IPS-15b (cell line): ENCODE results near the gene SNRPN.
A peak's percentile ranks its signal among the peaks of the same experiment; 100 is the strongest.

Experiments used
- H3K27me3 ChIP-seq: one replicate; pipeline ENCODE4 v1.6.1; 2013; ENCODE audit warnings: low read length; ENCODE audit not compliant: control insufficient read depth, insufficient read depth
- H3K36me3 ChIP-seq: one replicate; pipeline ENCODE4 v1.6.1; 2013; ENCODE audit warnings: low read length; ENCODE audit not compliant: control insufficient read depth, insufficient read depth
- H3K4me1 ChIP-seq: one replicate; pipeline ENCODE4 v1.6.1; 2013; ENCODE audit warnings: mild to moderate bottlenecking, low read length; ENCODE audit not compliant: control insufficient read depth, insufficient read depth
- H3K4me3 ChIP-seq: one replicate; pipeline ENCODE4 v1.5.1; 2013; ENCODE audit warnings: low read depth, low read length
- H3K9ac ChIP-seq: one replicate; pipeline ENCODE4 v1.6.1; 2013; ENCODE audit warnings: low read depth, mild to moderate bottlenecking, low read length
- H3K9me3 ChIP-seq: one replicate; pipeline ENCODE4 v1.6.1; 2013; ENCODE audit warnings: mild to moderate bottlenecking, low read length; ENCODE audit not compliant: control insufficient read depth, insufficient read depth

The SNRPN gene

DNA sequence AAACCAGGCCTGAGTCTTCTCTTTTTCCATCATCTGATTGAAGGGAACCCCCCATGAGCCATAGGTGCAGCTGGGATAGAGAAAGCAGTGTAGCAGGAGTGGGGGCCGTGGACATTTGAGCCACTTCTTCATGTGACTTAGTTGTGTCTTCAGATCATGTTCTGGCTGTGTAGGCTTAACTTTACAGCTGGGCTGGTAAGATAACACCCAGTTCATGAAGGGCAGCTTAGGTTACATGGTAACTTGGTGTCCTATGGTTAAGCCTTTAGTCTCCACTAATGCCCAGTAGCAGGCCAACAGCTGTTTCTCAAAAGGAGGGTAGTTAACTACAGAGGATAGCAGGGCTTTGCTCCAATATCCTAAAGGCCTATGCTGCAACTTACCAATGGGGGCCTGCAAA is 11.4 kb upstream of the SNRPN start:
- no peak overlapping the region for H3K4me3 ChIP-seq
- no peaks in the 10 kb centered on the region for H3K36me3 ChIP-seq
- no peaks in the 10 kb centered on the region for H3K4me1 ChIP-seq
- no peak overlapping the region for H3K9ac ChIP-seq
- no peaks in the 10 kb centered on the region for H3K9me3 ChIP-seq
- no peaks in the 10 kb centered on the region for H3K27me3 ChIP-seq

DNA sequence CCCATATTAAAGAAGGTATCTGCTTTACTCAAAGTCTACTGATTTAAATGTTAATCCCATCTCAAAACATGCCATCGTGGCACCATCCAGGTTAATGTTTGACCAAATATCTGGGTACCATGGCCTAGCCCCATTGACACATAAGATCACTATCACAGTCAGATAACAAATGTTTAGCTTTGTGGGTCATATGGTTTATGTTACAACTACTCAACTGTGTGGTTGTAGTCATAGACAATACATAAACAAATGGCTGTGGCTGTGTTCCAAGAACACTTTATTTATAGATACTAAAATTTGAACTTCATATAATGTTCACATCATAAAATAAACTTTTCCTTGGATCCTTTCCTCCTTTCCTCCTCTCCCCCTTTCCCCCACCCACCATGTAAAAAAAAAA is 9.8 kb upstream of the SNRPN start:
- Histone ChIP-seq H3K9me3 (no peaks in the 10 kb centered on the region), H3K9ac (no peak overlapping the region), H3K4me3 (no peak overlapping the region), H3K27me3 (no peaks in the 10 kb centered on the region), H3K36me3 (no peaks in the 10 kb centered on the region), H3K4me1 (no peaks in the 10 kb centered on the region)

GRCh38 chr15:24945711-24946110 is 9.1 kb upstream of the SNRPN start:
- Histone ChIP-seq H3K9ac (no peak overlapping the region), H3K4me3 (no peak overlapping the region), H3K9me3 (no peaks in the 10 kb centered on the region), H3K4me1 (no peaks in the 10 kb centered on the region), H3K36me3 (no peaks in the 10 kb centered on the region), H3K27me3 (no peaks in the 10 kb centered on the region)

- H3K9ac ChIP-seq, result no peak overlapping the region
Measured at GRCh38 chr15:24948495-24948894, 6.3 kb upstream of the SNRPN start.

DNA sequence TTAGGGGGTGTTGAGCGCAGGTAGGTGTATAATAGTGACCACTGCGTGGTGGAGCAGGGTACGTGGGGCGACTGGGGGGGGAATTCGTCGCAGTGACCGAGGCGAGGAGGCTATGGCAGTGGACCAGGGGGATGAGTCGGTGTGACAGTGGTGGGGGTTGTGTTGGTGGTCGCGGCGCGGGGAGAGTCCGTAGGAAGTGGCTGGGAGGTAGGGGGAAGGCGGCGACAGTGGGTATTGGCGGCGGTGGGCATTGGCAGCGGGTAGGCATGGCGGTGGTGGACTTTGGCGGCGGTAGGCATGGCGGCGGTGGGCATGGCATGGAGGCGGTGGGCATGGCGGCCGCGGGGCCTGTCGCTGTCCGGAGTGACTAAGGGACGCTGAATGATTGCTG is 739 bp downstream of the SNRPN start:
- no peaks in the 10 kb centered on the region for H3K27me3 ChIP-seq
- H3K4me3 ChIP-seq, result peak overlapping the region; percentile 99
- no peaks in the 10 kb centered on the region for H3K9me3 ChIP-seq
- peaks cover 9% of the 10 kb centered on the region for H3K36me3 ChIP-seq
- peak overlapping the region; percentile 99 for H3K9ac ChIP-seq
- H3K4me1 ChIP-seq, result peaks cover 23% of the 10 kb centered on the region

More at GRCh38 chr15:24948495-24948894, 6.3 kb upstream of the SNRPN start:
- H3K4me3 ChIP-seq, result no peak overlapping the region
- H3K36me3 ChIP-seq, result no peaks in the 10 kb centered on the region
- H3K9me3 ChIP-seq, result no peaks in the 10 kb centered on the region
- no peaks in the 10 kb centered on the region for H3K27me3 ChIP-seq
- peaks cover 17% of the 10 kb centered on the region for H3K4me1 ChIP-seq

DNA sequence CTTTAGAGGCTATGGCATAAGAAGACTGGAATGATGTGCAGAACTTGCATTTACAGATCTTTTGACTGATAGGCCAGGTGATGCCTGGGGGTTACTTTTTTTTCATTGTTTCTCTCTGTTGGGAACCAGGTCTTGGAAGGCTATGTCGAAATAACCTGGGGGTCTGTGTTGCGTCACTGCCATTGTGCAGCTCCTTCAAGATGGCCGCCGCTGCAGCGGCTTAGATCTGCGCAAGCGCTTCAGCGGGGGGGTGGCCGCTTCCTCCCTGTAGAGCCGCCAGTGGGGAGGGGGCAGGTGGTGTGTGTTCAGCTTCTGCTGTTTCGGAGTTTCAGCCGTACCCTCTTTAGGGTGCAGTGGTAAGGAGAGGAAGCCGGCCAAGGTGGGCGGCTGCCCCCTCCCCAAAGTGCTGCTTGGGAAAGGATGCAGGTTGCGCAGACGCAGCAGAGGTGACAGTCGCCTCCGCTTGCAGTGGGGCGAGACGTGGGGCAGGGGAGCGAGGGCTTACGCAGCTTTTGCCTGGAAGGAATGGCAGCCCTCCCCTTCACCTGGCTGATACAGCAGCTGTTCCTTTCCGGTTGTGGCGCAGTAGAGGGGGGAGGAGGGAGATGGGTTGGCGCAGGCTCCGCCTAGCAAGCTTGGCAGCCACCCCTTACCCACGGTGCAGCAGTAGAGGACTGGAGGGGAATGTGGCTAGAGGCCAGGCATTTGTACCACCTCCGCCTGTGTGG is 1.5 kb downstream of the SNRPN start:
- peak overlapping the region; percentile 99 for H3K9ac ChIP-seq
- peak overlapping the region; percentile 99 for H3K4me3 ChIP-seq

GRCh38 chr15:24957691-24958090 is 2.9 kb downstream of the SNRPN start:
- no peaks in the 10 kb centered on the region for H3K9me3 ChIP-seq
- H3K4me3 ChIP-seq, result peak overlapping the region; percentile 99
- peak overlapping the region; percentile 99 for H3K9ac ChIP-seq
- peaks cover 19% of the 10 kb centered on the region for H3K4me1 ChIP-seq
- peaks cover 13% of the 10 kb centered on the region for H3K36me3 ChIP-seq
- H3K27me3 ChIP-seq, result no peaks in the 10 kb centered on the region

More for the DNA sequence above, 1.5 kb downstream of the SNRPN start:
- Histone ChIP-seq H3K27me3 (no peaks in the 10 kb centered on the region), H3K4me1 (peaks cover 28% of the 10 kb centered on the region), H3K36me3 (peaks cover 10% of the 10 kb centered on the region), H3K9me3 (no peaks in the 10 kb centered on the region)

DNA sequence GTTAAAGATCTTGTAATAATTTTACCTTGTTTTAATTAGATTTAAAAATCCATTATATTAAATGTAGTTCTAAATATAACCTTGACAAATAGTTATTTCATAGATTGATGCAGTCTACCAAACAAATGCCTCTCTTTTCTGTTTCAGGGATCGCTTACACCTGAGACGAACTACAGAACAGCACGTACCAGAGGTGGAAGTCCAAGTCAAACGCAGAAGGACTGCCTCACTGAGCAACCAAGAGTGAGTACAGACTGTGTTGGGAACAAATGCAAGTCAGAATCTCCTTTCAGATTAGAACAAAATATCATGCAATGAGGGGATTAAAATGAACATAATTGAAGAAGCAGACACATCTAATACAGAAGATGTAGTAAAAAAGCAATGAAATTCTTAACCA is 7.2 kb downstream of the SNRPN start:
- Histone ChIP-seq H3K9ac (no peak overlapping the region), H3K4me3 (peak overlapping the region; percentile 6), H3K4me1 (peaks cover 14% of the 10 kb centered on the region), H3K27me3 (no peaks in the 10 kb centered on the region), H3K9me3 (no peaks in the 10 kb centered on the region), H3K36me3 (peaks cover 46% of the 10 kb centered on the region)

DNA sequence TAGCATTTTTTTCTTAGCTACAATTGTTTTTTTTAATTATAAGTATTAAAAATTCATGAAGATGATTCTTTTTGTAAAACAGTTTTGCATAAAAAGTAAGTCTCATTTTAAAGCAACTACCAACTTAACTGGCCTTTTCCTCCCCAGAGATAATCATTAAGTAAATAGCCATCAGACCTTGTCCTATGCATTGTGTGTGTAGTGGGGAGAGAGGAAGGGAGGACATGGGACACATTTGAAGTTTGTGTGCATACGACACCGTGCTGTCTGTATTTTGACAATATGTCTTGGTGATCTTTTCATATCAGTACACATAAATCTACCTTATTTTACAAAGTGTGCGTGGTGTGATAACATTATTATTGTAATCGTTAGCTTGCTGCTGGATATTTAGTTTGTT is 8.1 kb downstream of the SNRPN start:
- Histone ChIP-seq H3K4me3 (no peak overlapping the region), H3K36me3 (peaks cover 54% of the 10 kb centered on the region), H3K9me3 (no peaks in the 10 kb centered on the region), H3K4me1 (peaks cover 14% of the 10 kb centered on the region), H3K27me3 (no peaks in the 10 kb centered on the region), H3K9ac (no peak overlapping the region)

- H3K4me3 ChIP-seq, result no peak overlapping the region
Measured at GRCh38 chr15:24966364-24967103, 11.7 kb downstream of the SNRPN start.

DNA sequence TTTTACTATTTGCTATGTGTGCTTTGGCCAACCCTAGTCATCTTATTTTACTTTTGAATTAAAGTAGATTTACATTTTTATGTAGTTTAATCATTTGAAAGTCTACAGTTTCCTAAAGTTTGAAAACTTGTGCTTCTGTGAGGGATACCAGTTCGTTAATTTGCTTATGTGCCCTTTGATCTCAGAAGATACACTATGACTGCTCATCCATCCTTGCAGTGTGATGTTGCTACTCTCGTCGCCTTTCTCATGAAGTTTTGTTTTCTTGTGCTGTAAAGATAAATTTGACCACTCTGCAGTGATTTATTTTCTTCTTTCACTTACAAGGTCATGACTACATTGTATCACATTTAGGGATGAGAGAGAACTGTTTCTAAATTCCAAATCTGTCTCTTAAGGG is 16.3 kb downstream of the SNRPN start:
- Histone ChIP-seq H3K9me3 (no peaks in the 10 kb centered on the region), H3K27me3 (no peaks in the 10 kb centered on the region), H3K4me1 (peaks cover 2% of the 10 kb centered on the region), H3K9ac (no peak overlapping the region), H3K4me3 (no peak overlapping the region), H3K36me3 (peaks cover 56% of the 10 kb centered on the region)

More at GRCh38 chr15:24966364-24967103, 11.7 kb downstream of the SNRPN start:
- no peaks in the 10 kb centered on the region for H3K27me3 ChIP-seq
- no peak overlapping the region for H3K9ac ChIP-seq
- peaks cover 6% of the 10 kb centered on the region for H3K4me1 ChIP-seq
- H3K9me3 ChIP-seq, result no peaks in the 10 kb centered on the region
- peaks cover 63% of the 10 kb centered on the region for H3K36me3 ChIP-seq

- Histone ChIP-seq H3K4me1 (peaks cover 2% of the 10 kb centered on the region), H3K9ac (no peak overlapping the region), H3K27me3 (no peaks in the 10 kb centered on the region), H3K9me3 (no peaks in the 10 kb centered on the region), H3K4me3 (no peak overlapping the region), H3K36me3 (peaks cover 55% of the 10 kb centered on the region)
Measured at GRCh38 chr15:24971772-24972171, 17.0 kb downstream of the SNRPN start.
